Activated CD8-positive, alpha-beta T cell treated with anti-CD3 and anti-CD28 coated beads, Interleukin-2, amount 10 ng/mL, durations not matched to agents 7 days and 5 days (primary cell): ENCODE data around the gene CCT6A. TPM values are rescaled to one million over a fixed set of nuclear protein-coding genes. Genes with fewer than 3 reads are reported as not detected.
"Not testable (repeated sequence)": the region's sequence is repeated elsewhere in the genome, so short reads cannot be mapped to it uniquely, and the experiment has no call there.

ENCODE experiments used
- ATAC-seq: fragments of 150-1000 bp; cut with Tn5 transposase; one replicate; pipeline ENCODE4 v1.10.0; 2021; ENCODE audit warnings: moderate library complexity
- CTCF ChIA-PET: fragments of 350-600 bp; sonication (Branson Sonifier 250); formaldehyde crosslinking; loops from one replicate; lab custom pipeline; 2021; ENCODE audit warnings: antibody characterized with exemption; lab: Charles Lee
- POLR2A ChIA-PET: fragments of 350-600 bp; sonication (Branson Sonifier 250); formaldehyde crosslinking; loops from one replicate; lab custom pipeline; 2021; ENCODE audit warnings: antibody characterized with exemption; lab: Charles Lee
- DNase-seq: peaks from one replicate; pipeline ENCODE4 v3.0.0-alpha.2; 2020
- H3K27ac Mint-ChIP-seq: one replicate; pipeline ENCODE4 v1.8.0; 2021; ENCODE audit warnings: mild to moderate bottlenecking, mixed read lengths
- H3K27me3 Mint-ChIP-seq: one replicate; pipeline ENCODE4 v1.8.0; 2021; ENCODE audit warnings: low read depth, mixed read lengths
- H3K36me3 Mint-ChIP-seq: one replicate; pipeline ENCODE4 v1.8.0; 2021; ENCODE audit warnings: low read depth, mixed read lengths
- H3K4me1 Mint-ChIP-seq: one replicate; pipeline ENCODE4 v1.8.0; 2021; ENCODE audit warnings: low read depth, mixed read lengths
- H3K4me3 Mint-ChIP-seq: one replicate; pipeline ENCODE4 v1.8.0; 2021; ENCODE audit warnings: mild to moderate bottlenecking, mixed read lengths
- H3K9me3 Mint-ChIP-seq: one replicate; pipeline ENCODE4 v1.8.0; 2022; ENCODE audit warnings: mixed read lengths; ENCODE audit not compliant: insufficient read depth
- total RNA-seq, 2 experiments: library from RNA; stranded (reverse); gene quantifications; one replicate each; pipeline ENCODE4 v1.2.3, GENCODE V29; 2021

The CCT6A gene
- total RNA-seq, 2 experiments from 2014 or later: 157 to 170 TPM

DNA sequence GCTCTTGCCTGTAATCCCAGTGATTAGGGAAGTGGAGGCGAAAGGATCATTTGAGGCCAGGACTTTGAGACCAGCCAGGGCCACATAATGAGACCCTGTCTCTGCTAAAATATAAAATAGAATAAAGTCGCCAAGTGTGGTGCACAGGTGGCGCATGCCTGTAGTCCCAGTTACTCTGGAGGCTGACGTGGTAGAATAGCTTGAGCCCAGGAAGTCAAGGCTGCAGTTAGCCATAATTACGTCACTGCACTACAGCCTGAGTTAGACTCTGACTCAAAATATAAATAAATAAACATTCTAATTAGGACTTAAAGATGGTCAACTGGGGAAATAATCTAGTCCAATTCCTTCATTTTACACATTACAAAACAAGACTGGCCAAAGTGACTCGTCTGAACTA is 53.9 kb downstream of the CCT6A start:
- H3K36me3 Mint-ChIP-seq: peaks cover 50% of the 10 kb centered on the region
- H3K9me3 Mint-ChIP-seq: peaks cover 15% of the 10 kb centered on the region
- peaks cover 34% of the 10 kb centered on the region for H3K4me1 Mint-ChIP-seq
- DNase-seq (peak; percentile 60), ATAC-seq (no peak)
- ChIA-PET CTCF (interaction anchor here (0.6 to 1.3 kb wide), 3 partner anchors 31 to 43 kb away, joined by 3 read pairs; no protein-coding TSS in a partner anchor), POLR2A (interaction anchor here (0.9 to 2.4 kb wide), 9 partner anchors 12 to 1347 kb away, joined by 3 to 29 read pairs (median 4); partner anchors contain the start of genes LANCL2, NIPSNAP2, SEC61G and SUMF2)
- peak overlapping the region; percentile 99 for H3K4me3 Mint-ChIP-seq
- no peaks in the 10 kb centered on the region for H3K27me3 Mint-ChIP-seq
- peak overlapping the region; percentile 99 for H3K27ac Mint-ChIP-seq

DNA sequence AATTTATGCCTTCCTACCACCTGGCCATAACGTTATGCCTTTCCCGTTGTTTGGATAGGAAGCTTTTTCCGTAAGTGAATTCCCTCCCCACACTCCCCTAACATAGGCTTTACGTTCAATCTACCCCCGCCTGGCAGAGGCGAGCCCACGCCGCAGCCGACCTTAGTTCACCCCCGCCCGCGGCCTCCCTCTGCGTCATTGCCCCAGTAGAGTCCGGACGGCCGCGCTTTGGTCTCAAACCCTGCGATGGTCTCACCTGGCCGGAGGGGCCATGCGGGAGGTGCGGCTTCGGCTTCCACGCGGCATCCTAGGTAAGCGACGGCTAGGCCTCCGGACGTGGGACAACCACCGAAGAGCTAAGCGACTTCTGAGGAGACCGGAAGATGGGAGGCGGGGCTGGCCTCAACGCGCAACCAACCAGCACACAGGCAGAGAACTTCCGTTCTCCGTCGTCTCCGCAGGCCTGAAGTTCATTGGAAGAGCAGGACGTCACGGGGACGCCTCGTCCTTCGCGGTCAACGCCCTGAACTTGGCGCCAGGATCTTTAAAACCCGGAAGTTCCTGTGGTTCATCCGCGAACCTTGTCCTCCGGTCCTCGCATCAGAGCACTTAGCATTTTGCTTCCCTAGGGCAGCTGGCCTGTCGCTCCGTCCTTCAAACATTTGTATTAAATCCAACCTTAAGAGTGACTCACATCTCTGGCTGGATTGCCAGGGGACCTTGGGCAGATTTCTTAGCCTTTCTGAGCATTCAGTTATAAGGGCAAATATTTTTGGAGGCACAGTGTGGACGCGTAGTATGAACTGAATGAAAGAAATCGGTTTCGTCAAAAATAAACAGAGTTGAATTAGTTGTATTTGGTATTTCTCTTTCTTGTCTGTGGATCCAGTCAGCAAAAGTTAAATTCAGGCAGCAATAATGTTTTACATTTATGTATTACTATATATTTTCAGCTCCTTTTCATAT is 54.8 kb downstream of the CCT6A start, which contains the start of gene CHCHD2:
Gene CHCHD2, minus strand, starts transcription at position 369 of the 966 bp plus-strand sequence. Its CDS starts 63 bp downstream, at position 306.
- H3K4me1 Mint-ChIP-seq: peaks cover 36% of the 10 kb centered on the region
- ChIA-PET CTCF (interaction anchor here (1.0 to 1.3 kb wide), 4 partner anchors 32 to 693 kb away, joined by 3 to 4 read pairs (median 3); no protein-coding TSS in a partner anchor), POLR2A (interaction anchor here (0.9 to 2.4 kb wide), 11 partner anchors 10 to 1348 kb away, joined by 3 to 29 read pairs (median 4); partner anchors contain the start of genes CCT6A, LANCL2, NIPSNAP2 and NUPR2)
- peak within 1 kb of the TSS; percentile 99 for H3K4me3 Mint-ChIP-seq
- ATAC-seq (peak; percentile 99), DNase-seq (peak; percentile 97)
- peak within 1 kb of the TSS; percentile 99 for H3K27ac Mint-ChIP-seq
- peaks cover 41% of the 10 kb centered on the region for H3K36me3 Mint-ChIP-seq
- peaks cover 15% of the 10 kb centered on the region for H3K9me3 Mint-ChIP-seq
- H3K27me3 Mint-ChIP-seq: no peaks in the 10 kb centered on the region

DNA sequence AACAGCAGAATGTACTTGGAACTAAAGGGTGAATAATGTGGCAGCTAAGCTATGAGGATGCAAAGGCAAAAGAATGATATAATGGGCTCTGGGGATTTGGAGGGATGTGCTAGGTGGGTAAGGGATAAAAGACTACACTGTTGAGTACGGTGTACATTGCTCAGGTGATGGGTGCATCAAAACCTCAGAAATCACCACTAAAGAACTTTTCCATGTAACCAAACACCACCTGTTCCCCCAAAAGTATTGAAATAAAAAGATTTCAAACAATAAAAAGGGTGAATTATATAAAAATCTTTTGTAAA is 56.3 kb downstream of the CCT6A start:
- Mint-ChIP-seq H3K36me3 (peaks cover 36% of the 10 kb centered on the region), H3K9me3 (peaks cover 15% of the 10 kb centered on the region), H3K4me3 (no peak overlapping the region), H3K27me3 (no peaks in the 10 kb centered on the region), H3K27ac (peak overlapping the region; percentile 73), H3K4me1 (peaks cover 36% of the 10 kb centered on the region)
- ChIA-PET CTCF (no interaction called here), POLR2A (no interaction called here)
- ATAC-seq (no peak), DNase-seq (no peak)

DNA sequence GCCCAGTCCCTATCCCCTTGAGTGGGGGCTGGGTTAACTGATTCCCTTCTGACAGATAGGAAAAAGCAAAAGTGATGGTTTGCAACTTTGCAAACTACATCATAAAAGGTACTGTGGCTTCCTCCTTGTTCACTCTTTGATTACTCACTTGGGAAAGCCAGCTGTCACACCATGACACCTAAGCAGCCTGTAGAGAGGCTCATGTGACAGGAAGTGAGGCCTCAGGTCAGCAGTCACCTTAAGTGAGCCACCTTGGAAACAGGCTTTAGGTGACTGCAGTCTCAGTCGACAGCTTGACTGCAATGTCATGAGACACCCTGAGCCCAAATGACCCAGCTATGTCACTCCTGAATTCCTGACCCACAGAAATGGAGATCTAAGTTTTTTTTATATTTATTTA is 59.0 kb downstream of the CCT6A start:
- H3K36me3 Mint-ChIP-seq: peaks cover 21% of the 10 kb centered on the region
- peaks cover 15% of the 10 kb centered on the region for H3K9me3 Mint-ChIP-seq
- no peak for DNase-seq
- ATAC-seq: no peak
- ChIA-PET CTCF (no interaction called here), POLR2A (no interaction called here)
- no peak overlapping the region for H3K27ac Mint-ChIP-seq
- no peak overlapping the region for H3K4me3 Mint-ChIP-seq
- H3K4me1 Mint-ChIP-seq: peaks cover 22% of the 10 kb centered on the region
- H3K27me3 Mint-ChIP-seq: no peaks in the 10 kb centered on the region

DNA sequence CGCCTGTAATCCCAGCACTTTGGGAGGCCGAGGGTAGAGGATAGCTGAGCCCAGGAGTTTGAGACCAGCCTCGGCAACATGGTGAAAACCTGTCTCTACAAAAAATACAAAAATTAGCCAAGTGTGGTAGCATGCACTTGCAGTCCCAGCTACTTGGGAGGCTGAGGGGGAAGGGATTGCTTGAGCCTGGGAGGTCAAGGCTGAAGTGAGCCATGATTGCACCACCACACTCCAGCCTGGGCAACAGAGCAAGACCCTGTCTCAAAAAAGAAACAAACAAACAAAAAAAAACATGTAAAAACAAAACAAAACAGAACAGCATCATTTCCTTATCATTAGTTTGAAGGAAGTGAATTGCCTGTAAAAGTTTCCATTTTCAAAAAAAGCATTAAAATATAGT is 60.7 kb downstream of the CCT6A start:
- DNase-seq, H3K27ac Mint-ChIP-seq, CTCF ChIA-PET, H3K4me3 Mint-ChIP-seq, H3K27me3 Mint-ChIP-seq, H3K36me3 Mint-ChIP-seq, POLR2A ChIA-PET, ATAC-seq, H3K9me3 Mint-ChIP-seq: not testable (repeated sequence)
- peaks cover 13% of the 10 kb centered on the region for H3K4me1 Mint-ChIP-seq

Other genes with a start within 250 kb of the CCT6A start
- not detected for gene SEPTIN14, start 189.0 kb upstream of the CCT6A start, total RNA-seq
- gene ZNF713, start 164.3 kb upstream of the CCT6A start, total RNA-seq: 1 to 10 TPM; 1.9 to 2.4 TPM
- 10 to 100 TPM; 14.0 to 17.4 TPM for gene MRPS17, start 99.9 kb upstream of the CCT6A start, total RNA-seq
- gene NIPSNAP2, start 87.2 kb upstream of the CCT6A start, total RNA-seq: 10 to 100 TPM; 35.0 to 37.2 TPM
- gene PSPH, start 321 bp upstream of the CCT6A start, total RNA-seq: 10 to 100 TPM; 14.6 to 16.8 TPM
- gene SUMF2, start 12.5 kb downstream of the CCT6A start, total RNA-seq: 100 to 1,000 TPM; 121 to 124 TPM
- gene PHKG1, start 41.2 kb downstream of the CCT6A start, total RNA-seq: 1 to 10 TPM; 1.7 to 2.0 TPM
- 100 to 1,000 TPM; 526 to 534 TPM for gene CHCHD2, start 54.7 kb downstream of the CCT6A start, total RNA-seq
- gene NUPR2, start 64.7 kb downstream of the CCT6A start, total RNA-seq: not detected